SH-SY5Y (cell line): ENCODE results near the gene EIF2S2.

Experiments used
- GATA2 ChIP-seq: IDR thresholded peaks from 2 replicates; pipeline ENCODE4 v1.6.1; 2011; ENCODE audit warnings: mild to moderate bottlenecking, low read depth, low read length
- GATA3 ChIP-seq: IDR thresholded peaks from 2 replicates; pipeline ENCODE4 v1.6.1; 2011; ENCODE audit warnings: low read depth, mild to moderate bottlenecking, low read length, moderate library complexity

DNA sequence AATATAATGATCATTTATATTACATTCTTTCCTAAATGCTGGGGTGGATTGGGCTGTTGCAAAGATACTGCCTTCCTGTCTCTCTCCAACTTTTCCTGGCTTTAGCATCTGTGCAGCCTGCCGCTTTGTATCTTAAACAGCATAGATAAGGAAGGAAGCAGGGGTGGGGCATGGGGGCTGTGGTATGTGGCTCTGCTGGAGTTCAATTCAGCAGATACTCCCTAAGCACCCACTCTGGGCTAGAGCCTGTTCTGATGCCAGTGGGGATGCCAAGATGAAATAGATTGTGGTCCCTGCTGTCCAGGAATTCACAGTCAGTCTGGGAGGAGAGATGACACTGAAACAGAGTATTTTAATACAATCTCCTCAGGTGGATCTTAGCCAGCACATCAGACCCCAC is 56.8 kb downstream of the EIF2S2 start:
- TF ChIP-seq GATA3 (no peak), GATA2 (peak; percentile 63; the same call in 1 of the 2 replicates)
